ENCODE results near the gene TBX19. TPM values are rescaled to one million over a fixed set of nuclear protein-coding genes. Genes with fewer than 3 reads are reported as not detected.

Gene TBX19
- total RNA-seq, 1 experiment from 2014 or later = 0.36 TPM

DNA sequence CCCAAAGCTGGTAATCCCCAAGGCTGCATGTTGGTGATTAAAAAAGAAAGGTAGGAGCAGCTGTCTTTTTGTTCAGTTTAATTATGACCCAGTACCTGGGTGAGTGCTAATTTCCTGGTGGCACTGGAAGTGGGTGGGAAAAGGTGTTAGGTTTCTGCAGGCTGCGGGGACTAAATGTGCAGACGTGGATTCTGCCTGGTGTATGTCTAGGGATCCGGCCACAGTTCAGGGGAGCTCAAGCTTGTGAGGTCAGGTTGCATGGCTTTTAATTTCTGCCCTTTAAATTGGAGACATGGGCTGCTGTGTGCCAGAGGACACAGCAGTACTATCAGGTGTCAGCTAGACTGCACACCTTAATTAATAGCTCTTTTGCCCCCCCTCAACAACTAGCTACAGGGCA lies 20.3 kb upstream of the TBX19 start:
- Histone ChIP-seq H3K4me3 (ENCODE audit: low read length) (no peak overlapping the region), H3K9me3 (ENCODE audit: low read length) (peaks cover 16% of the 10 kb centered on the region), H2AFZ (ENCODE audit: low read length) (no peak overlapping the region), H3K4me2 (ENCODE audit: low read length) (no peak overlapping the region), H3K36me3 (ENCODE audit: low read depth, low read length) (peaks cover 16% of the 10 kb centered on the region), H3K9me2 (replicated peaks; ENCODE audit: low read length) (no peaks in the 10 kb centered on the region), H3K79me2 (ENCODE audit: low read length) (no peaks in the 10 kb centered on the region), H3K4me1 (ENCODE audit: insufficient read depth, low read length) (peaks cover 14% of the 10 kb centered on the region), H3F3A (ENCODE audit: low read length, unreplicated experiment) (no peaks in the 10 kb centered on the region), H4K20me1 (ENCODE audit: low read length) (no peaks in the 10 kb centered on the region), H3K27me3 (ENCODE audit: low read length) (no peaks in the 10 kb centered on the region), H3K27ac (ENCODE audit: low read length) (no peak overlapping the region), H3K9ac (ENCODE audit: low read length) (no peak overlapping the region)
- BruUV-seq (replicated peaks) = no TSS peak
- POLR2A ChIA-PET (ENCODE audit: unreplicated experiment) = no interaction called here
- CTCF ChIA-PET = no interaction called here
- TF ChIP-seq, protein P1, sequence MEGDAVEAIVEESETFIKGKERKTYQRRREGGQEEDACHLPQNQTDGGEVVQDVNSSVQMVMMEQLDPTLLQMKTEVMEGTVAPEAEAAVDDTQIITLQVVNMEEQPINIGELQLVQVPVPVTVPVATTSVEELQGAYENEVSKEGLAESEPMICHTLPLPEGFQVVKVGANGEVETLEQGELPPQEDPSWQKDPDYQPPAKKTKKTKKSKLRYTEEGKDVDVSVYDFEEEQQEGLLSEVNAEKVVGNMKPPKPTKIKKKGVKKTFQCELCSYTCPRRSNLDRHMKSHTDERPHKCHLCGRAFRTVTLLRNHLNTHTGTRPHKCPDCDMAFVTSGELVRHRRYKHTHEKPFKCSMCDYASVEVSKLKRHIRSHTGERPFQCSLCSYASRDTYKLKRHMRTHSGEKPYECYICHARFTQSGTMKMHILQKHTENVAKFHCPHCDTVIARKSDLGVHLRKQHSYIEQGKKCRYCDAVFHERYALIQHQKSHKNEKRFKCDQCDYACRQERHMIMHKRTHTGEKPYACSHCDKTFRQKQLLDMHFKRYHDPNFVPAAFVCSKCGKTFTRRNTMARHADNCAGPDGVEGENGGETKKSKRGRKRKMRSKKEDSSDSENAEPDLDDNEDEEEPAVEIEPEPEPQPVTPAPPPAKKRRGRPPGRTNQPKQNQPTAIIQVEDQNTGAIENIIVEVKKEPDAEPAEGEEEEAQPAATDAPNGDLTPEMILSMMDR (conservative IDR thresholded peaks at IDR 0.05; ENCODE audit: low read depth, low read length) = no peak
- TF ChIP-seq EZH2 (IDR thresholded peaks at IDR 0.05; ENCODE audit: low read length, unreplicated experiment) = no peak
- TF ChIP-seq EZH2phosphoT487 (IDR thresholded peaks at IDR 0.05; ENCODE audit: borderline replicate concordance, low read length) = no peak
- ATAC-seq (no peak), DNase-seq (no peak)
- intact Hi-C loops (cut with micrococcal nuclease) = no loop called here

DNA sequence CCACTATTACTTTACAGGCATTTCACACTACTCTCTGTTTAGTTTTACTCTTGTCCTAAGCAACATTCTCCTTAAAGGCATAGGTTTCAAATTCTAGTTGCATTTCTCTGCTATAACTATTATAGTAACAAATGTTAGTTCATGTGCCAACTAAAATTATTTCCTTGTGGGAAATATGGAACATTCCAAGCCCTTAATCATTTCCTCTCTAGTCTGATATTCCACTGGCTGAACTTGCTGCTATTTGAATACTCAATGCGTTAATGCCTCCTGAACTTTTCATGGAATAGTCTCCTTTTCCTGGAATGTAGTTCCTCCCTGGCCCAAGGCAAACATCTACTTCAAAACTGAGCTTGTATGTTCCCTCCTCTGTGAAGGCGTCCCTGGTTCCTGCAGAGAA lies 19.3 kb upstream of the TBX19 start:
- peak overlapping the region; percentile 34 for H3K4me2 ChIP-seq (ENCODE audit: low read length)

DNA sequence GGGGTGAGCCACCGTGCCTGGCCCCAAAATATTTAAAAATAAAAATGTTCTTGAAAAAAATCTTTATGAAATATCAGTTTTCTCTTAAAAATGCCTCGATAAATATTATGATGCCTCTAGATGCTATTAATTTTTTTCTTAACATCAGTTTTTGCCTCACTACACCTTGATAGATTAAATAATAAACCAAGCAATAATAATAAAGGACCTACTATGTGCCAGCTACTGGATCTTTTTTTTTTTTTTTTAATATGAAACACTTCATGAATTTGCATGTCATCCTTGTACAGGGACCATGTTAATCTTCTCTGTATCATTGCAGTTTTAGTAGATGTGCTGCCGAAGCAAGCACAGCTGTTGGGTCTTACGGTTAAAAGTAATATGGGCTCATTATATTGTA lies 17.5 kb upstream of the TBX19 start:
- Histone ChIP-seq H2AFZ (ENCODE audit: low read length) (no peak overlapping the region), H3K9me2 (replicated peaks; ENCODE audit: low read length) (no peaks in the 10 kb centered on the region), H4K20me1 (ENCODE audit: low read length) (no peaks in the 10 kb centered on the region; the same call in 1 of the 2 replicates), H3K4me2 (ENCODE audit: low read length) (no peak overlapping the region), H3K4me1 (ENCODE audit: insufficient read depth, low read length) (peaks cover 21% of the 10 kb centered on the region), H3K79me2 (ENCODE audit: low read length) (no peaks in the 10 kb centered on the region), H3K9ac (ENCODE audit: low read length) (no peak overlapping the region), H3K27me3 (ENCODE audit: low read length) (no peaks in the 10 kb centered on the region), H3K36me3 (ENCODE audit: low read depth, low read length) (no peaks in the 10 kb centered on the region; the same call in 1 of the 2 replicates), H3K9me3 (ENCODE audit: low read length) (no peaks in the 10 kb centered on the region), H3K27ac (ENCODE audit: low read length) (no peak overlapping the region), H3K4me3 (ENCODE audit: low read length) (no peak overlapping the region), H3F3A (ENCODE audit: low read length, unreplicated experiment) (no peaks in the 10 kb centered on the region)
- no peak for ATAC-seq
- ChIA-PET CTCF (no interaction called here), POLR2A (ENCODE audit: unreplicated experiment) (interaction anchor here (0.5 kb wide), 1 partner anchor 21 kb away, joined by 3 read pairs; no protein-coding TSS in a partner anchor)
- no TSS peak for BruUV-seq (replicated peaks)
- TF ChIP-seq EZH2phosphoT487 (IDR thresholded peaks at IDR 0.05; ENCODE audit: borderline replicate concordance, low read length) = no peak
- no peak for TF ChIP-seq EZH2 (IDR thresholded peaks at IDR 0.05; ENCODE audit: low read length, unreplicated experiment)
- TF ChIP-seq, protein P1 (conservative IDR thresholded peaks at IDR 0.05; ENCODE audit: low read depth, low read length) = no peak
- intact Hi-C loops (cut with micrococcal nuclease) = no loop called here
- no peak for DNase-seq

More for the DNA sequence above, 19.3 kb upstream of the TBX19 start:
- no peak overlapping the region for H3K4me3 ChIP-seq (ENCODE audit: low read length)
- H3K79me2 ChIP-seq (ENCODE audit: low read length) = no peaks in the 10 kb centered on the region
- peaks cover 14% of the 10 kb centered on the region for H3K4me1 ChIP-seq (ENCODE audit: insufficient read depth, low read length)
- 0 out of 2 replicates have a peak overlapping the region, but pooled peaks have one; percentile 9 for H3K27ac ChIP-seq (ENCODE audit: low read length)
- no peaks in the 10 kb centered on the region for H3K9me2 ChIP-seq (replicated peaks; ENCODE audit: low read length)
- H3K9ac ChIP-seq (ENCODE audit: low read length) = no peak overlapping the region
- TF ChIP-seq, protein P1 (conservative IDR thresholded peaks at IDR 0.05; ENCODE audit: low read depth, low read length) = no peak
- no peak for TF ChIP-seq EZH2 (IDR thresholded peaks at IDR 0.05; ENCODE audit: low read length, unreplicated experiment)
- TF ChIP-seq EZH2phosphoT487 (IDR thresholded peaks at IDR 0.05; ENCODE audit: borderline replicate concordance, low read length) = no peak
- ChIA-PET CTCF (interaction anchor here (0.7 kb wide), 2 partner anchors 79 to 81 kb away, joined by 3 read pairs; no protein-coding TSS in a partner anchor), POLR2A (ENCODE audit: unreplicated experiment) (no interaction called here)
- H3F3A ChIP-seq (ENCODE audit: low read length, unreplicated experiment) = no peaks in the 10 kb centered on the region
- no peaks in the 10 kb centered on the region for H3K27me3 ChIP-seq (ENCODE audit: low read length)
- intact Hi-C loops (cut with micrococcal nuclease) = no loop called here
- H4K20me1 ChIP-seq (ENCODE audit: low read length) = no peaks in the 10 kb centered on the region
- peak; percentile 81 for ATAC-seq
- DNase-seq = peak; percentile 68
- H2AFZ ChIP-seq (ENCODE audit: low read length) = no peak overlapping the region
- H3K36me3 ChIP-seq (ENCODE audit: low read depth, low read length) = peaks cover 6% of the 10 kb centered on the region; the same call in 1 of the 2 replicates
- no TSS peak for BruUV-seq (replicated peaks)
- peaks cover 6% of the 10 kb centered on the region; the same call in 1 of the 2 replicates for H3K9me3 ChIP-seq (ENCODE audit: low read length)

Measured in PC-3 (cell line).